Trophoblast cell (in vitro differentiated cells and primary cell): Measurements from ENCODE around the gene PRM2.

Source experiments
- DNase-seq, 2 donors: peaks; one replicate each; pipeline ENCODE4 v3.0.0-alpha.2; 2016
- H2AFZ ChIP-seq: 2 replicates; pipeline ENCODE4 v1.6.1; 2013; ENCODE audit warnings: low read length, moderate library complexity, mild to moderate bottlenecking; ENCODE audit not compliant: insufficient read depth, poor library complexity
- H2AK5ac ChIP-seq: 2 replicates; pipeline ENCODE4 v1.6.1; 2013; ENCODE audit warnings: mild to moderate bottlenecking, low read length
- H2BK120ac ChIP-seq: 2 replicates; pipeline ENCODE4 v1.6.1; 2013; ENCODE audit warnings: low read length, mild to moderate bottlenecking, moderate library complexity; ENCODE audit not compliant: insufficient read depth, poor library complexity
- H2BK12ac ChIP-seq: 2 replicates; pipeline ENCODE4 v1.6.1; 2013; ENCODE audit warnings: mild to moderate bottlenecking, low read length, moderate library complexity
- H2BK5ac ChIP-seq: 2 replicates; pipeline ENCODE4 v1.6.1; 2013; ENCODE audit warnings: low read length, low read depth, moderate library complexity, mild to moderate bottlenecking; ENCODE audit not compliant: poor library complexity
- H3K14ac ChIP-seq: 2 replicates; pipeline ENCODE4 v1.6.1; 2013; ENCODE audit warnings: mild to moderate bottlenecking, low read length
- H3K18ac ChIP-seq: 2 replicates; pipeline ENCODE4 v1.6.1; 2013; ENCODE audit warnings: mild to moderate bottlenecking, low read length
- H3K23ac ChIP-seq: 2 replicates; pipeline ENCODE4 v1.6.1; 2013; ENCODE audit warnings: low read length
- H3K27ac ChIP-seq: 2 replicates; pipeline ENCODE4 v1.5.1; 2013; ENCODE audit warnings: low read depth, mild to moderate bottlenecking, inconsistent platforms, low read length, moderate library complexity
- H3K27me3 ChIP-seq: 2 replicates; pipeline ENCODE4 v1.6.1; 2013; ENCODE audit warnings: inconsistent platforms, mild to moderate bottlenecking, low read length, moderate library complexity; ENCODE audit not compliant: insufficient read depth
- H3K36me3 ChIP-seq, 2 experiments: 1 replicate in 1 of 2; 2 replicates in 1 of 2; pipeline ENCODE4 v1.6.1; 2013; ENCODE audit warnings: low read length in 2 of 2, mild to moderate bottlenecking in 2 of 2, moderate library complexity in 1 of 2; ENCODE audit not compliant: insufficient read depth in 2 of 2, control insufficient read depth in 1 of 2
- H3K4ac ChIP-seq: 2 replicates; pipeline ENCODE4 v1.6.1; 2013; ENCODE audit warnings: low read depth, mild to moderate bottlenecking, low read length, moderate library complexity
- H3K4me1 ChIP-seq, 2 experiments: 1 replicate in 1 of 2; 2 replicates in 1 of 2; pipeline ENCODE4 v1.6.1; 2013; ENCODE audit warnings: low read length in 2 of 2, mild to moderate bottlenecking in 2 of 2, moderate library complexity in 1 of 2; ENCODE audit not compliant: insufficient read depth in 2 of 2, control insufficient read depth in 1 of 2
- H3K4me2 ChIP-seq: 2 replicates; pipeline ENCODE4 v1.6.1; 2013; ENCODE audit warnings: inconsistent platforms, mild to moderate bottlenecking, low read length, moderate library complexity
- H3K4me3 ChIP-seq: 2 replicates; pipeline ENCODE4 v1.5.1; 2013; ENCODE audit warnings: mild to moderate bottlenecking, low read depth, low read length, inconsistent platforms
- H3K79me1 ChIP-seq: one replicate; pipeline ENCODE4 v1.6.1; 2013; ENCODE audit warnings: low read length
- H3K79me2 ChIP-seq: 2 replicates; pipeline ENCODE4 v1.6.1; 2013; ENCODE audit warnings: low read length, mild to moderate bottlenecking; ENCODE audit not compliant: control insufficient read depth, insufficient read depth, poor library complexity
- H3K9ac ChIP-seq: 2 replicates; pipeline ENCODE4 v1.6.1; 2013; ENCODE audit warnings: mild to moderate bottlenecking, low read length
- H3K9me3 ChIP-seq: 2 replicates; pipeline ENCODE4 v1.6.1; 2013; ENCODE audit warnings: low read depth, mild to moderate bottlenecking, control low read depth, inconsistent platforms, low read length; ENCODE audit not compliant: insufficient read depth
- H4K12ac ChIP-seq: 2 replicates; pipeline ENCODE4 v1.6.1; 2013; ENCODE audit warnings: low read depth, mild to moderate bottlenecking, low read length, moderate library complexity
- H4K8ac ChIP-seq: 2 replicates; pipeline ENCODE4 v1.6.1; 2013; ENCODE audit warnings: low read depth, mild to moderate bottlenecking, low read length, moderate library complexity
- H4K91ac ChIP-seq: one replicate; pipeline ENCODE4 v1.6.1; 2013; ENCODE audit warnings: low read depth, mild to moderate bottlenecking, low read length, moderate library complexity
- whole genome bisulfite sequencing: extraction: QIAGEN DNeasy Blood & Tissue Kit; methylation state at CpG from one replicate; pipeline ENCODE4 v1.1.7; 2013; ENCODE audit warnings: missing lambda C conversion rate; ENCODE audit not compliant: insufficient read length, insufficient coverage; ENCODE audit errors: extremely low coverage; 5-methylcytosine and 5-hydroxymethylcytosine counted together

The PRM2 gene

GRCh38 chr16:11242658-11243057, 33.6 kb downstream of the PRM2 start:
- H3K36me3 ChIP-seq, result no peaks in the 10 kb centered on the region
- H4K91ac ChIP-seq, result no peak overlapping the region
- no peak overlapping the region for H3K4me3 ChIP-seq
- no peak overlapping the region for H3K9ac ChIP-seq
- DNase-seq, result no peak
- no peak overlapping the region for H3K4ac ChIP-seq
- H3K79me2 ChIP-seq, result no peaks in the 10 kb centered on the region
- no peaks in the 10 kb centered on the region for H3K79me1 ChIP-seq
- H2AFZ ChIP-seq, result no peak overlapping the region
- H4K8ac ChIP-seq, result no peak overlapping the region
- no peak overlapping the region for H2BK12ac ChIP-seq
- H3K27me3 ChIP-seq, result no peaks in the 10 kb centered on the region
- no peak overlapping the region for H3K18ac ChIP-seq
- H2AK5ac ChIP-seq, result no peak overlapping the region
- no CpG with 5 or more reads among the region's 12 CpGs for WGBS
- H3K4me1 ChIP-seq, result no peaks in the 10 kb centered on the region
- H2BK120ac ChIP-seq, result no peak overlapping the region
- H3K14ac ChIP-seq, result no peak overlapping the region
- H4K12ac ChIP-seq, result no peak overlapping the region
- no peak overlapping the region for H3K4me2 ChIP-seq
- no peak overlapping the region for H3K23ac ChIP-seq
- H3K9me3 ChIP-seq, result no peaks in the 10 kb centered on the region
- no peak overlapping the region for H3K27ac ChIP-seq
- H2BK5ac ChIP-seq, result no peak overlapping the region

DNA sequence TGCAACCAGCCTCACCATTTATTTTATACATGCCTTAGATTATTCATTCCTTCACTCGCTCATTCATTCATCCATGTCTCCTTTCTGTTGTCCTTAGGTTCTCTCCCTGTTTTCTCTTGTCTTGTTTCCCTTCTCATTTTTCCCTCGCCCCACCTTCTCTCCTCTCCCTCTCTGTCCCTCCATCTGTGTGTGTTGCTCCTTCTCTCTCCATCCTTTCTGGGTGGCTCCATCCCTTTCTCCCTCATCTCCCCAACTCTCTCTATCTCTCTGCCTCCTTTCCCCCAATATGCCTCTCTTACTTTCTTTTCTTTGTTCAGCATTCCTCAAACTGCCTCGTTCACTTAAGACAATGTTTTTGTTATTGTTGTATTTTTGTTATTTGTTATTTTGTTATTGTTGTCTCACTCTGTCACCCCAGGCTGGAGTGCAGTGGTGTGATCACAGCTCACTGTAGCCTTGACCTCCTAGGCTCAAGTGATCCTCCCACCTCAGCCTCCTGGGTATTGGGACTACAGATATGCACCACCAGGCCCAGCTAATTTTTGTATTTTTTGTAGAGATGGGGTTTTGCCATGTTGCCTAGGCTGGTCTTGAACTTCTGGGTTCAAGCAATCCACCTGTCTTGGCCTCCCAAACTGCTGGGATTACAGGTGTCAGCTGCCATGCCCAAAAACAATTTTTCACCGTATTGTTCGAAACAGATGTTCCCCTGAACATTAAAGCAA, 34.6 kb downstream of the PRM2 start:
- Histone ChIP-seq H3K4me2 (no peak overlapping the region), H3K27me3 (no peaks in the 10 kb centered on the region), H3K79me1 (no peaks in the 10 kb centered on the region), H3K23ac (no peak overlapping the region), H3K27ac (no peak overlapping the region), H3K4ac (no peak overlapping the region), H3K4me3 (no peak overlapping the region), H4K12ac (no peak overlapping the region), H2BK5ac (no peak overlapping the region), H4K8ac (no peak overlapping the region), H3K79me2 (no peaks in the 10 kb centered on the region), H2AFZ (no peak overlapping the region), H3K9ac (no peak overlapping the region), H2AK5ac (no peak overlapping the region), H3K14ac (no peak overlapping the region), H3K36me3 (no peaks in the 10 kb centered on the region), H3K18ac (no peak overlapping the region), H3K4me1 (no peaks in the 10 kb centered on the region), H4K91ac (no peak overlapping the region), H2BK120ac (no peak overlapping the region), H3K9me3 (no peaks in the 10 kb centered on the region), H2BK12ac (no peak overlapping the region)
- no CpG with 5 or more reads among the region's 5 CpGs for WGBS
- no peak for DNase-seq

DNA sequence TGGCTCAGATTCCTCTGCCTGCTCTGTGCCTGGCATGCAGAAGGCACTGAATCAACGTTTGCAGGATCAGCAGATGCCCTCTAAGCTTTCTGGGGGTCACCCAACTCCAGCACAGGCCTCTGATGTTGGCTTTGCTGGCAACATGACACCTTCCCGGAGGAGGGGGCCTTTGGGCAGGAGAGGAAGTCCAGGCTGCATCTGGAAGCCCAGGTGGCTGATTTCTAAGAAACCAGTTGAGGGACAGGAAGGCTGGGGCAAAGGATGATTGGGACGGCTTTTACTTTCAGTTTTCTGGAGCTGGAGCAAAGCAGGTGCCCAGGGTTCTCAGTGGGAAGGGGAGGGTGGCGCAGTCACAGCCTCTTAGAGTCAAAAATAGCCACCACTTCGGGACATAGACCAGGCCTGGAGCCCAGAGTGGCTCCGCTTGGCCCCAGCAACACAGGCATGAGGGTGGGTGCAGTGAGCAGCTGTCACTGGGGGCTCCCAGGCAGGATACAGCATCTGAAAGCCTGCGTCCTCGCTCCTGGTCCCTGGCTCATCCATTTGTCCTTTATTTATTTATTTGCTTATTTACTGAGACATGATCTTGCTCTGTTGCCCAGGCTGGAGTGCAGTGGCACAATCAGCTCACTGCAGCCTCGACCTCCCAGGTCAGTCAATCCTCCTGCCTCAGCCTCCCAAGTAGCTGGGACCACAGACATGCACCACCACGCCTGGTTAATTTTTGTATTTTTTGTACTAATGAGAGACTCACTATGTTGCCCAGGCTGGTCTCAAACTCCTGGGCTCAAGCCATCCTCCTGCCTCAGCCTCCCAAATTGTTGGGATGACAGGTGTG, 35.4 kb downstream of the PRM2 start:
- H4K91ac ChIP-seq, result no peak overlapping the region
- no peak for DNase-seq
- H3K14ac ChIP-seq, result no peak overlapping the region
- H3K9me3 ChIP-seq, result no peaks in the 10 kb centered on the region
- no peak overlapping the region for H3K4me3 ChIP-seq
- H3K4ac ChIP-seq, result no peak overlapping the region
- WGBS, result no CpG with 5 or more reads among the region's 10 CpGs
- H4K8ac ChIP-seq, result no peak overlapping the region
- H4K12ac ChIP-seq, result no peak overlapping the region
- no peak overlapping the region for H2AFZ ChIP-seq
- no peaks in the 10 kb centered on the region for H3K27me3 ChIP-seq
- H2BK12ac ChIP-seq, result no peak overlapping the region
- H3K4me1 ChIP-seq, result no peaks in the 10 kb centered on the region
- no peak overlapping the region for H3K18ac ChIP-seq
- H3K27ac ChIP-seq, result no peak overlapping the region
- H2BK120ac ChIP-seq, result no peak overlapping the region
- H3K79me1 ChIP-seq, result no peaks in the 10 kb centered on the region
- H2AK5ac ChIP-seq, result no peak overlapping the region
- no peaks in the 10 kb centered on the region for H3K79me2 ChIP-seq
- H3K4me2 ChIP-seq, result no peak overlapping the region
- H3K36me3 ChIP-seq, result no peaks in the 10 kb centered on the region
- no peak overlapping the region for H3K9ac ChIP-seq
- no peak overlapping the region for H3K23ac ChIP-seq
- H2BK5ac ChIP-seq, result no peak overlapping the region

- no peak overlapping the region for H3K4ac ChIP-seq
- no peak overlapping the region for H3K4me2 ChIP-seq
- H3K27me3 ChIP-seq, result no peaks in the 10 kb centered on the region
- H2AK5ac ChIP-seq, result no peak overlapping the region
- H3K23ac ChIP-seq, result no peak overlapping the region
- no peak overlapping the region for H3K4me3 ChIP-seq
- no peaks in the 10 kb centered on the region for H3K79me2 ChIP-seq
- no peaks in the 10 kb centered on the region for H3K9me3 ChIP-seq
- H3K27ac ChIP-seq, result no peak overlapping the region
- no peaks in the 10 kb centered on the region for H3K4me1 ChIP-seq
- no peak overlapping the region for H2AFZ ChIP-seq
- no peak for DNase-seq
- no peak overlapping the region for H4K8ac ChIP-seq
- H3K14ac ChIP-seq, result no peak overlapping the region
- no peak overlapping the region for H3K9ac ChIP-seq
- no peaks in the 10 kb centered on the region for H3K36me3 ChIP-seq
- no peak overlapping the region for H2BK12ac ChIP-seq
- H4K91ac ChIP-seq, result no peak overlapping the region
- no peak overlapping the region for H2BK5ac ChIP-seq
- H3K18ac ChIP-seq, result no peak overlapping the region
- WGBS, result no CpG with 5 or more reads among the region's 10 CpGs
- H3K79me1 ChIP-seq, result no peaks in the 10 kb centered on the region
- no peak overlapping the region for H2BK120ac ChIP-seq
- H4K12ac ChIP-seq, result no peak overlapping the region
Observed at GRCh38 chr16:11239644-11240632, 36.3 kb downstream of the PRM2 start.
